ENCODE results near the gene PRRX1. TPM values are rescaled to one million over a fixed set of nuclear protein-coding genes. Genes with fewer than 3 reads are reported as not detected.

The PRRX1 gene
- total and polyA plus RNA-seq, 12 donors, result 6.8 to 23.4 (median 13.6) TPM

DNA sequence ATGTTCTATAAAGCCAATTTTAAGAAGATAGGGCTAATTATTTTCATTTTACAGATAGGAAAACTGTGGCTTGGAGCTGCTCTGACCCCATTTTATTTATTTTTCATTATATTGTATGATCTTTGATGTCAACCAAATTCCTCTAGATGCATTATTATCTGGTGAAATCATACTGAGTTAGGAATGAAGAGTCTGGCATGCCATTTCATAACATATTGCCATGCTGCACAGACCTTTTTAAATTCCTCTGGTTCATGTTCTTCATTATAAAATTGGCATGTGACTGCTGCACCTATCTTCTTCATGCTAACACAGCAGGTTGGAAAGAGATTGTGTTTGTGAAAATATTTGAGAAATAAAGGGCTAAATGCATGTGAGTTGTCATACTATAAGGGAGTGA is 12.7 kb downstream of the PRRX1 start:
- intact Hi-C loops (cut with DNase I), result no loop called here
- H3K27ac ChIP-seq, result no peak overlapping the region
- H3K4me3 ChIP-seq, result no peak overlapping the region
- H3K9me3 ChIP-seq (replicated peaks in 1 of 3), result no peaks in the 10 kb centered on the region
- H3K36me3 ChIP-seq (replicated peaks in 1 of 2), result no peaks in the 10 kb centered on the region
- no peaks in the 10 kb centered on the region for H3K27me3 ChIP-seq
- no peaks in the 10 kb centered on the region for H3K4me1 ChIP-seq (replicated peaks in 1 of 2)
- no peak for DNase-seq
- TF ChIP-seq POLR2A (IDR thresholded peaks at IDR 0.05), result no peak
- TF ChIP-seq CTCF (IDR thresholded peaks at IDR 0.05), result no peak

DNA sequence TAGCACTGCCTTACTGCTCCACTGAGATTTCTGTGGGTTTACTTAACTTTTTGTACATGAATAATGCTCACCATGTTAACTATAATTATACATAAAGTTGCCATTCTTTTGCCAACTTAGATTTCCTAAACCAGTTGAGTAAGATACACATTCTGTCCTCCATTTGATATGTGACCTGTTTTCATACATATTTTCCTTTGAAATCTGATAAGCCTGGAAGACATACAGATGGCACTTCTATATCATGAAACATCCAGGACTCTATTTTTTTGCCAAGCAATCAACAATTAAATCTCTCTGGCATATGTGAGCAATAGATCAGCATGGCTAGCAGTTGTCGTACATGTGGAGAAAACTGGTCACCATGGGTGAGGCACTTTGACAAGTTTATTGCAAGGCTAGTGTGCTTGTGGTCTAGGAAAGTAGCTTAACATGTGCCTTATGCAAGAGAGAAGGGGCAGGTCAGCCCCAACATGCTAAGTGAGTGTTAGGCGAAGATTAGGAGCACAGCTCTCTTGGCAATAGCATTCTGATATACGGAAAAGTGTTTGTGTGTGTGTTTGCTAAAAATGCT is 14.2 kb downstream of the PRRX1 start:
- 75 to 88% (median 80%) methylated on average over 3 of the region's 3 CpGs for WGBS, 4 donors
- H3K27ac ChIP-seq, result no peak overlapping the region
- H3K4me3 ChIP-seq, result no peak overlapping the region
- H3K9me3 ChIP-seq (replicated peaks in 1 of 3), result no peaks in the 10 kb centered on the region
- DNase-seq, result no peak
- no peaks in the 10 kb centered on the region for H3K4me1 ChIP-seq (replicated peaks in 1 of 2)
- intact Hi-C loops (cut with DNase I), result no loop called here
- H3K27me3 ChIP-seq, result no peaks in the 10 kb centered on the region
- TF ChIP-seq POLR2A (IDR thresholded peaks at IDR 0.05), result no peak
- no peak for TF ChIP-seq CTCF (IDR thresholded peaks at IDR 0.05)
- no peaks in the 10 kb centered on the region for H3K36me3 ChIP-seq (replicated peaks in 1 of 2)

GRCh38 chr1:170680428-170680827 is 16.5 kb downstream of the PRRX1 start:
- Histone ChIP-seq H3K27ac (no peak overlapping the region), H3K4me3 (no peak overlapping the region), H3K4me1 (replicated peaks in 1 of 2) (no peaks in the 10 kb centered on the region), H3K36me3 (replicated peaks in 1 of 2) (no peaks in the 10 kb centered on the region), H3K27me3 (no peaks in the 10 kb centered on the region), H3K9me3 (replicated peaks in 1 of 3) (no peaks in the 10 kb centered on the region)
- DNase-seq, result no peak
- 62 to 78% (median 70%) methylated on average over 3 of the region's 3 CpGs for WGBS, 4 donors
- TF ChIP-seq CTCF (IDR thresholded peaks at IDR 0.05) (no peak), POLR2A (IDR thresholded peaks at IDR 0.05) (no peak)
- intact Hi-C loops (cut with DNase I), result no loop called here

DNA sequence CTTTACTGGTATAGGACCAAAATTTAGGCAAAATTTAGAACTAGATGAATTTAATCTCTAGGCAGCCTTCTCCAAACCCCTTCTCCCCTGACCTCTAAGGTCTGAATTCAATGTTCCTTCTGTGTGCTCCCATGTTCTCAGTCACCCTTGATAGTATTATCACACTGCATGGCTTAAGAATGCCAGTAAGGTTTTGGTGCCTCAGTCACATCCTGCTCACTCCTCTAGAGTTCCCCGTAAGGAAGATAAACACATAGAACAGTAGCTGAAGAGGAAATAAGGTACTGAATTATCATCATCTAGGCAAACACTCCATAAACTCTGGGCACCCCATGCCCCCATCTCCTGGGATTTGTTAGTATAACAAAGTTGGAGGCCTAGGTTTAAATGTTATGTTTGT is 18.2 kb downstream of the PRRX1 start:
- no peak for TF ChIP-seq POLR2A (IDR thresholded peaks at IDR 0.05)
- no peak for TF ChIP-seq CTCF (IDR thresholded peaks at IDR 0.05)
- Histone ChIP-seq H3K27me3 (no peaks in the 10 kb centered on the region), H3K4me1 (replicated peaks in 1 of 2) (no peaks in the 10 kb centered on the region), H3K9me3 (replicated peaks in 1 of 3) (no peaks in the 10 kb centered on the region), H3K27ac (no peak overlapping the region), H3K4me3 (no peak overlapping the region), H3K36me3 (replicated peaks in 1 of 2) (no peaks in the 10 kb centered on the region)
- 78 to 88% (median 83%) methylated on average over 1 of the region's 1 CpG for WGBS, 4 donors
- intact Hi-C loops (cut with DNase I), result no loop called here
- DNase-seq, result no peak

All from adrenal gland (tissue), 12 donors.